ENCODE measurements around the gene ADAMTS12. TPM values are rescaled to one million over a fixed set of nuclear protein-coding genes. Genes with fewer than 3 reads are reported as not detected.

Gene ADAMTS12, protein sequence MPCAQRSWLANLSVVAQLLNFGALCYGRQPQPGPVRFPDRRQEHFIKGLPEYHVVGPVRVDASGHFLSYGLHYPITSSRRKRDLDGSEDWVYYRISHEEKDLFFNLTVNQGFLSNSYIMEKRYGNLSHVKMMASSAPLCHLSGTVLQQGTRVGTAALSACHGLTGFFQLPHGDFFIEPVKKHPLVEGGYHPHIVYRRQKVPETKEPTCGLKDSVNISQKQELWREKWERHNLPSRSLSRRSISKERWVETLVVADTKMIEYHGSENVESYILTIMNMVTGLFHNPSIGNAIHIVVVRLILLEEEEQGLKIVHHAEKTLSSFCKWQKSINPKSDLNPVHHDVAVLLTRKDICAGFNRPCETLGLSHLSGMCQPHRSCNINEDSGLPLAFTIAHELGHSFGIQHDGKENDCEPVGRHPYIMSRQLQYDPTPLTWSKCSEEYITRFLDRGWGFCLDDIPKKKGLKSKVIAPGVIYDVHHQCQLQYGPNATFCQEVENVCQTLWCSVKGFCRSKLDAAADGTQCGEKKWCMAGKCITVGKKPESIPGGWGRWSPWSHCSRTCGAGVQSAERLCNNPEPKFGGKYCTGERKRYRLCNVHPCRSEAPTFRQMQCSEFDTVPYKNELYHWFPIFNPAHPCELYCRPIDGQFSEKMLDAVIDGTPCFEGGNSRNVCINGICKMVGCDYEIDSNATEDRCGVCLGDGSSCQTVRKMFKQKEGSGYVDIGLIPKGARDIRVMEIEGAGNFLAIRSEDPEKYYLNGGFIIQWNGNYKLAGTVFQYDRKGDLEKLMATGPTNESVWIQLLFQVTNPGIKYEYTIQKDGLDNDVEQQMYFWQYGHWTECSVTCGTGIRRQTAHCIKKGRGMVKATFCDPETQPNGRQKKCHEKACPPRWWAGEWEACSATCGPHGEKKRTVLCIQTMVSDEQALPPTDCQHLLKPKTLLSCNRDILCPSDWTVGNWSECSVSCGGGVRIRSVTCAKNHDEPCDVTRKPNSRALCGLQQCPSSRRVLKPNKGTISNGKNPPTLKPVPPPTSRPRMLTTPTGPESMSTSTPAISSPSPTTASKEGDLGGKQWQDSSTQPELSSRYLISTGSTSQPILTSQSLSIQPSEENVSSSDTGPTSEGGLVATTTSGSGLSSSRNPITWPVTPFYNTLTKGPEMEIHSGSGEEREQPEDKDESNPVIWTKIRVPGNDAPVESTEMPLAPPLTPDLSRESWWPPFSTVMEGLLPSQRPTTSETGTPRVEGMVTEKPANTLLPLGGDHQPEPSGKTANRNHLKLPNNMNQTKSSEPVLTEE (N-terminal part only)
- total RNA-seq: 14.7 and 16.3 TPM in 2 replicates

DNA sequence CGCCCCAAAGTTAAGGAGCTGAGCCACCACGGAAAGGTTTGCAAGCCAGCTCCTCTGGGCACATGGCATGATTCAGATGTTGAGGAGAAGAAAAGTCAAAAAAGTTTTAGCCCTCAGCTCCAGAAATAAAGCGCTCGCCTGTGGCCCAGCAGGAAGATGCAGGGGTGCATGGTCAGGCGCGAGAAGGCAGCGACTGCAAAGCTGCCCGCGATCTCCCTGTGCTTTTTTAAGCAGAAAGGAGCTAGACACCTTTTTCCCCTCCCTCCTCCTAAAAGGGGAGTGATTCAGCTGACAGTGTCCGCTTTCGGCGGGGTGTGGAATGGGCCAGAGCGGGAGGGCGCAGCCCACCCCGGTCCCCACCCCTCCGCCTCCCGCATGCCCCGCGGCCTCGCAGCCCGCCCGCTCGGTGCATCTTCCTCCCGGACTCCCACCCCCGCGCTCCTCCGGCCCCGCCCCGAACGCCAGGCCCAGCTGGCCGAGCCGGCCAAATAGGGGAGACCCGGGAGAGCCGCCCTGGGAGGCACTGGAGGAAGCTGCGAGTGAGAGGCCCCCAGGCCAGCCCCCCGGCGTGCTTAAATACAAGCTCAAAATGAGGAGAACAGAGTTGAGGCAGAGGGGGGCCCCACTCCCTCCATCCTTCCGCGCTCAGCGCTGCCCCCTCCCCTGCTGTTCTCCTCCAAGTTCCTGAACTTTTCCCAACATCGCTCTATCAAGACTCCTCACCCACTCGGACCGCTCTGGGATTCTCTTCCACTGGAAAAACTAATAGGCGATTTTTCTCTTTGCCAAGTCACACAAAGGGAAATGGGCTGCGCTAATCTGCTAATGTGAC, at the start of gene ADAMTS12:
Gene ADAMTS12 (minus strand): TSS at position 203 of the 832 bp plus-strand sequence. CDS start 134 bp downstream, at position 69.

DNA sequence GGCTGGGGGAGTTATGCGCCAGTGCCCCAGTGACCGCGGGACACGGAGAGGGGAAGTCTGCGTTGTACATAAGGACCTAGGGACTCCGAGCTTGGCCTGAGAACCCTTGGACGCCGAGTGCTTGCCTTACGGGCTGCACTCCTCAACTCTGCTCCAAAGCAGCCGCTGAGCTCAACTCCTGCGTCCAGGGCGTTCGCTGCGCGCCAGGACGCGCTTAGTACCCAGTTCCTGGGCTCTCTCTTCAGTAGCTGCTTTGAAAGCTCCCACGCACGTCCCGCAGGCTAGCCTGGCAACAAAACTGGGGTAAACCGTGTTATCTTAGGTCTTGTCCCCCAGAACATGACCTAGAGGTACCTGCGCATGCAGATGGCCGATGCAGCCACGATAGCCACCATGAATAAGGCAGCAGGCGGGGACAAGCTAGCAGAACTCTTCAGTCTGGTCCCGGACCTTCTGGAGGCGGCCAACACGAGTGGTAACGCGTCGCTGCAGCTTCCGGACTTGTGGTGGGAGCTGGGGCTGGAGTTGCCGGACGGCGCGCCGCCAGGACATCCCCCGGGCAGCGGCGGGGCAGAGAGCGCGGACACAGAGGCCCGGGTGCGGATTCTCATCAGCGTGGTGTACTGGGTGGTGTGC, 44.7 kb upstream of the ADAMTS12 start, which contains the start of gene RXFP3:
Gene RXFP3 (plus strand): TSS at position 6 of the 636 bp plus-strand sequence. CDS start 355 bp downstream, at position 361.

Other genes starting within 250 kb of the ADAMTS12 start
- under 0.01 TPM in 1 of 2 replicates, not detected in the other for gene RXFP3, start 44.4 kb upstream of the ADAMTS12 start, total RNA-seq
- gene SLC45A2, start 92.7 kb upstream of the ADAMTS12 start, total RNA-seq: under 0.01 TPM in 1 of 2 replicates, not detected in the other
- 12.4 and 13.2 TPM in 2 replicates for gene AMACR, start 116.1 kb upstream of the ADAMTS12 start, total RNA-seq
- gene C1QTNF3, start 151.2 kb upstream of the ADAMTS12 start, total RNA-seq: 0.34 and 0.59 TPM in 2 replicates